ENCODE data around the gene EFCAB5. TPM values are rescaled to one million over a fixed set of nuclear protein-coding genes. Genes with fewer than 3 reads are reported as not detected.
"Not testable (repeated sequence)": the region's sequence is repeated elsewhere in the genome, so short reads cannot be mapped to it uniquely, and the experiment has no call there.

Gene EFCAB5
- total RNA-seq, 1 donor from 2014 or later, result not detected

- DNase-seq (ENCODE audit: low spot score), result no peak
Measured at GRCh38 chr17:30002088-30002487, 60.7 kb downstream of the EFCAB5 start.

GRCh38 chr17:30005709-30006320 lies 64.4 kb downstream of the EFCAB5 start:
- no peak for DNase-seq (ENCODE audit: low spot score)

- not testable (repeated sequence) for DNase-seq (ENCODE audit: low spot score)
Measured at GRCh38 chr17:30011934-30012333, 70.5 kb downstream of the EFCAB5 start.

- DNase-seq (ENCODE audit: low spot score), result no peak
Measured at GRCh38 chr17:30021708-30022317, 80.4 kb downstream of the EFCAB5 start.

GRCh38 chr17:30025325-30025724 lies 83.9 kb downstream of the EFCAB5 start:
- not testable (repeated sequence) for DNase-seq (ENCODE audit: low spot score)

GRCh38 chr17:30027676-30028075 lies 86.2 kb downstream of the EFCAB5 start:
- DNase-seq (ENCODE audit: low spot score), result no peak

GRCh38 chr17:30031214-30031869 lies 89.9 kb downstream of the EFCAB5 start:
- no peak for DNase-seq (ENCODE audit: low spot score)

- DNase-seq (ENCODE audit: low spot score), result no peak
Measured at GRCh38 chr17:30035369-30035768, 93.9 kb downstream of the EFCAB5 start.

- DNase-seq (ENCODE audit: low spot score), result not testable (repeated sequence)
Measured at GRCh38 chr17:30040719-30041518, 99.5 kb downstream of the EFCAB5 start.

- DNase-seq (ENCODE audit: low spot score), result no peak
Measured at GRCh38 chr17:30041551-30041950, 100.1 kb downstream of the EFCAB5 start.

- DNase-seq (ENCODE audit: low spot score), result no peak
Measured at GRCh38 chr17:30062372-30062771, 120.9 kb downstream of the EFCAB5 start.

- DNase-seq (ENCODE audit: low spot score), result no peak
Measured at GRCh38 chr17:30064738-30065137, 123.3 kb downstream of the EFCAB5 start.

GRCh38 chr17:30068465-30068864 lies 127.0 kb downstream of the EFCAB5 start:
- no peak for DNase-seq (ENCODE audit: low spot score)

- no peak for DNase-seq (ENCODE audit: low spot score)
Measured at GRCh38 chr17:30074254-30074653, 132.8 kb downstream of the EFCAB5 start.

GRCh38 chr17:30074730-30075129 lies 133.3 kb downstream of the EFCAB5 start:
- DNase-seq (ENCODE audit: low spot score), result no peak

GRCh38 chr17:30082773-30083172 lies 141.3 kb downstream of the EFCAB5 start:
- DNase-seq (ENCODE audit: low spot score), result no peak

GRCh38 chr17:30084788-30085187 lies 143.4 kb downstream of the EFCAB5 start:
- no peak for DNase-seq (ENCODE audit: low spot score)

- DNase-seq (ENCODE audit: low spot score), result no peak
Measured at GRCh38 chr17:30086896-30087295, 145.5 kb downstream of the EFCAB5 start.

GRCh38 chr17:30087431-30087830 lies 146.0 kb downstream of the EFCAB5 start:
- not testable (repeated sequence) for DNase-seq (ENCODE audit: low spot score)

GRCh38 chr17:30091121-30091670 lies 149.8 kb downstream of the EFCAB5 start:
- no peak for DNase-seq (ENCODE audit: low spot score)

GRCh38 chr17:30091771-30092170 lies 150.3 kb downstream of the EFCAB5 start:
- DNase-seq (ENCODE audit: low spot score), result no peak
